ENCODE measurements around the gene CYP19A1. TPM values are rescaled to one million over a fixed set of nuclear protein-coding genes. Genes with fewer than 3 reads are reported as not detected.
A peak's percentile ranks its signal among the peaks of the same experiment; 100 is the strongest.

The CYP19A1 gene
- total RNA-seq, 5 donors from 2014 or later (not counting 1 experiment from before 2014, with no cell fraction given): 0.23 TPM; not detected in 4

DNA sequence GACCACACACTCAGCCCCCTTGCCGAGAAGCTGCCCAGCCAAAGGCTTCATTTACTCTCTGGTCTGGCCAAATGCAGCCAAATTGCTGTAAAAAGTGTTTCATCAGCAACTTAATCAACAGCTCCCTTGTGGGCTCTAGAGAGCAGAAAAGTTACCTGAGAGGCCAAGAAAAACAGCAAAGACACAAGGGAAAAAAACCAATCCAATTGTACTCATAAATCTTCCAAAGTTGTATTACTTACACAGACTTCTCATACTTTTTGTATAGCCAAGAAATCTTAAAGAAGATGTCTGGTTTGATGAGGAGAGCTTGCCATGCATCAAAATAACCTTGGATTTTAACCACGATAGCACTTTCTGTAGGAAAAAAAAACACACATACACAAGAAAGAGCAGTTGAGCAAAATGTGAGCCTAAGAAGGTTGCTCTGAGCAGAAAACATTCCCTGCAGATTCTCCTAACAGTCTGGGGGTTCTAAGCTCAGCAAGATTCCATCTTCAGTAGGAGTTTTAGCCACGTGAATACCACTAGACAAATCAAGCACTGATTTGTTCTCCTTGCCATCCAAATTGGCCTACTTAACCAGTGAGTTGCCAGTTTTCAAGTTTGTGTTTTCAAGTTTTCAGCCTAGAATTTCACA lies 120.0 kb downstream of the CYP19A1 start:
- H3K27me3 Mint-ChIP-seq: peaks cover 21 to 22% of the 10 kb centered on the region in 2 donors
- Histone ChIP-seq H3K4me1 (ENCODE audit: control insufficient read depth in 1 of 2, extremely low read depth in 1 of 2, insufficient read depth in 2 of 2, low read length in 2 of 2) (no peaks in the 10 kb centered on the region), H3K9me3 (no peaks in the 10 kb centered on the region), H3K36me3 (ENCODE audit: control insufficient read depth in 2 of 2, extremely low read depth in 1 of 2, insufficient read depth in 1 of 2, low read length in 1 of 2) (no peaks in the 10 kb centered on the region), H3K27ac (ENCODE audit: low read length) (no peak overlapping the region), H3K4me3 (ENCODE audit: control insufficient read depth in 1 of 2, extremely low read depth in 1 of 2, low read length in 1 of 2) (no peak overlapping the region), H3K27me3 (replicated peaks in 1 of 2; ENCODE audit: control insufficient read depth in 2 of 2, extremely low read depth in 1 of 2, insufficient read depth in 2 of 2, low read length in 1 of 2) (no peaks in the 10 kb centered on the region)
- no peaks in the 10 kb centered on the region for H3K36me3 Mint-ChIP-seq
- CTCF ChIA-PET: no interaction called here
- no peaks in the 10 kb centered on the region for H3K4me1 Mint-ChIP-seq
- POLR2A ChIA-PET: no interaction called here
- 75% methylated on average over 2 of the region's 3 CpGs for WGBS (ENCODE audit: insufficient coverage)
- H3K27ac Mint-ChIP-seq: no peak overlapping the region
- ATAC-seq (replicated peaks in 1 of 4) (no peak), DNase-seq (no peak)
- H3K4me3 Mint-ChIP-seq: no peak overlapping the region
- H3K9me3 Mint-ChIP-seq: no peaks in the 10 kb centered on the region

DNA sequence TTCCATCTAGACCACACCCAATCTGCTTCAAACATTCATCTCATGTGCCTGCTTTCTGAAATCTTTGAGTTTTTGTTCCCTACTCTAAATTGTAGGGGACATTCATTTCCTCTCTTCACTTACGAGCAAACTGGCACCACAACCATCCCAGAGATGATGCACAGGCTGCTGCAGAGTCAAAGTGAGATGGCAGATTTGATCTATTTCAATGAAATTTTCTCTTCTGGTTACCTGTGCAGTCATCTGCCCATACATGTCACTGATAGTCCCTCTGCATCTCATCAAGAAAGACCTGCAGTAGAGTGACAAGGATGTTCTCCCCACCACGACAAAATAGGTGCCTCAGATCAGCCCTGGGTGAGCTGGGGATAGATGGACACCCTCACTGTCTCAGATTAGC lies 125.5 kb downstream of the CYP19A1 start:
- DNase-seq: no peak
- POLR2A ChIA-PET: interaction anchor here in 1 of 2 donors (0.6 kb wide), 1 partner anchor 68 kb away, joined by 3 read pairs; no protein-coding TSS in a partner anchor
- no peaks in the 10 kb centered on the region for H3K27me3 ChIP-seq (replicated peaks in 1 of 2; ENCODE audit: control insufficient read depth in 2 of 2, extremely low read depth in 1 of 2, insufficient read depth in 2 of 2, low read length in 1 of 2)
- no peak for ATAC-seq (replicated peaks in 1 of 4)
- H3K27ac ChIP-seq (ENCODE audit: low read length): no peak overlapping the region
- no peak overlapping the region for H3K27ac Mint-ChIP-seq
- 100% methylated on average over 1 of the region's 2 CpGs for WGBS (ENCODE audit: insufficient coverage)
- H3K36me3 ChIP-seq (ENCODE audit: control insufficient read depth in 2 of 2, extremely low read depth in 1 of 2, insufficient read depth in 1 of 2, low read length in 1 of 2): no peaks in the 10 kb centered on the region
- H3K9me3 Mint-ChIP-seq: no peaks in the 10 kb centered on the region
- H3K4me1 ChIP-seq (ENCODE audit: control insufficient read depth in 1 of 2, extremely low read depth in 1 of 2, insufficient read depth in 2 of 2, low read length in 2 of 2): no peaks in the 10 kb centered on the region
- H3K4me1 Mint-ChIP-seq: no peaks in the 10 kb centered on the region
- H3K4me3 Mint-ChIP-seq: no peak overlapping the region
- H3K4me3 ChIP-seq (ENCODE audit: control insufficient read depth in 1 of 2, extremely low read depth in 1 of 2, low read length in 1 of 2): no peak overlapping the region
- CTCF ChIA-PET: no interaction called here
- H3K36me3 Mint-ChIP-seq: no peaks in the 10 kb centered on the region
- H3K27me3 Mint-ChIP-seq: peaks cover 11 to 16% of the 10 kb centered on the region in 2 donors
- H3K9me3 ChIP-seq: no peaks in the 10 kb centered on the region

DNA sequence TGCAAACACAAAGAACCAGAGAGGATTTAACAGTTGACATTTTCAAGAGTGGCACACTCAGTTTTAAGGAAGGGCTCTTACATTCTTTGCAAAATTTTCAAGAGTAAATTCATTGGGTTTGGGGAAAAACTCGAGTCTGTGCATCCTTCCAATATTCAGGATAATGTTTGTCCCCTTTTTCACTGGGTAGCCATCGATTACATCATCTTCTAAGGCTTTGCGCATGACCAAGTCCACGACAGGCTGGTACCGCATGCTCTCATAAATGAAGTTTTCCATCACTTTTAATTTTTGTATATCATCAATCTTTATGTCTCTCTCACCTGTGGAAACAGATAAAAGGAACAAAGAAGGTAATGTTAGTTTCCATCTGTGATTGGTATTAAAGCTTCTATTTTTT lies 126.2 kb downstream of the CYP19A1 start:
- Histone ChIP-seq H3K27ac (ENCODE audit: low read length) (no peak overlapping the region), H3K4me3 (ENCODE audit: control insufficient read depth in 1 of 2, extremely low read depth in 1 of 2, low read length in 1 of 2) (no peak overlapping the region), H3K9me3 (no peaks in the 10 kb centered on the region), H3K36me3 (ENCODE audit: control insufficient read depth in 2 of 2, extremely low read depth in 1 of 2, insufficient read depth in 1 of 2, low read length in 1 of 2) (no peaks in the 10 kb centered on the region), H3K27me3 (replicated peaks in 1 of 2; ENCODE audit: control insufficient read depth in 2 of 2, extremely low read depth in 1 of 2, insufficient read depth in 2 of 2, low read length in 1 of 2) (no peaks in the 10 kb centered on the region), H3K4me1 (ENCODE audit: control insufficient read depth in 1 of 2, extremely low read depth in 1 of 2, insufficient read depth in 2 of 2, low read length in 2 of 2) (no peaks in the 10 kb centered on the region)
- no CpG with 5 or more reads among the region's 5 CpGs for WGBS (ENCODE audit: insufficient coverage)
- peak overlapping the region in 1 of 2 donors; percentile 29 for H3K27ac Mint-ChIP-seq
- DNase-seq (no peak), ATAC-seq (replicated peaks in 1 of 4) (no peak)
- ChIA-PET CTCF (no interaction called here), POLR2A (interaction anchor here in 1 of 2 donors (0.6 kb wide), 1 partner anchor 69 kb away, joined by 3 read pairs; no protein-coding TSS in a partner anchor)
- H3K36me3 Mint-ChIP-seq: no peaks in the 10 kb centered on the region
- H3K27me3 Mint-ChIP-seq: peaks cover 14 to 16% of the 10 kb centered on the region in 2 donors
- no peaks in the 10 kb centered on the region for H3K9me3 Mint-ChIP-seq
- no peak overlapping the region for H3K4me3 Mint-ChIP-seq
- H3K4me1 Mint-ChIP-seq: no peaks in the 10 kb centered on the region

DNA sequence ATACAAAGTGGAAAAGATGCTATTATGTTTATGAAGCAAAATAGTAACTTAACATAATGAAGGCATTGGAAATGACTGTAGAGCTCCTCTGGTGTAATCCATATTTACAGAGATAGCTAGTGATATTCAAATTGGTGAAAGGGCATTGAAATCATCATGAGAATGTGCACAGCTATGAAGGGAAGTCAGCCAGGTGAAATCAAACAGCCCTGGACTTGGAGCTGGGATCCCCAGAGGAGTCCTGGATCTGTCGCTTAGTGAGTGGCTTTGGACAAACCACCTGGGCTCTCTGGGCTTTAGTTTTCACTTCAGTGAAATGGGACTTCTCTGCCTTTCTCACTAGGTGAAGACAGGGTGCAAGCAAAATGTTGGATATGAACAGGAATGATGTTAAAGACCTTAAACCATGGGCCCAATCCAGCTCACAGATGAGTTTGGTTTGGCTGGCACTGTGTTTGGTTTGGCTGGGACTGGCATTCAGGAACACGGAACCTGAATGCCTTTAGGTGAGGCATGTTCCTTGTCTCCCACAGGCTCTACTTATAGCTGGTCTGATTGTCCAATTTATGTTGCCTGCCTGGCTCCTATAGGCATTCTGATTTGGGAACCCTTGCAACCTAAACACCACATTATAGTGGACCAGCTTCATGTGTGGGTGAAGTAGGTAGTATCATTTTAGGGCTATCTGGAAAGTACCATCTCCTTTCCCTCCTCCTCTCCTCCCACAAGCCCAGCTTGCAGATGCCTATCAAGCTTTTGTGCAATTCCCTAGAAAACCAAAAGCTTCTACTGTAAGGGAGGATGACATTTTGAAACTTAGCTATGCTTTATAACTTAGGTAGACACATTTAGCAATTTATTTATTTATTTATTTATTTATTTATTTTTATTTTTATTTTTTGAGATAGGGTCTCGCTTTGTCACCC lies 133.1 kb downstream of the CYP19A1 start:
- ATAC-seq (replicated peaks in 1 of 4) (no peak), DNase-seq (no peak)
- POLR2A ChIA-PET: no interaction called here
- Mint-ChIP-seq H3K27me3 (peaks cover 8 to 25% of the 10 kb centered on the region in 2 donors), H3K27ac (no peak overlapping the region), H3K36me3 (no peaks in the 10 kb centered on the region), H3K4me3 (no peak overlapping the region), H3K4me1 (no peaks in the 10 kb centered on the region), H3K9me3 (no peaks in the 10 kb centered on the region)
- peaks cover 0 to 7% of the 10 kb centered on the region in 2 experiments for H3K27me3 ChIP-seq (replicated peaks in 1 of 2; ENCODE audit: control insufficient read depth in 2 of 2, extremely low read depth in 1 of 2, insufficient read depth in 2 of 2, low read length in 1 of 2)
- 84% methylated on average over 2 of the region's 3 CpGs for WGBS (ENCODE audit: insufficient coverage)
- no peaks in the 10 kb centered on the region for H3K9me3 ChIP-seq
- no peak overlapping the region for H3K4me3 ChIP-seq (ENCODE audit: control insufficient read depth in 1 of 2, extremely low read depth in 1 of 2, low read length in 1 of 2)
- H3K27ac ChIP-seq (ENCODE audit: low read length): no peak overlapping the region
- CTCF ChIA-PET: interaction anchor here in 1 of 2 donors (1.1 kb wide), 1 partner anchor 13 kb away, joined by 3 read pairs; no protein-coding TSS in a partner anchor
- no peaks in the 10 kb centered on the region for H3K36me3 ChIP-seq (ENCODE audit: control insufficient read depth in 2 of 2, extremely low read depth in 1 of 2, insufficient read depth in 1 of 2, low read length in 1 of 2)
- no peaks in the 10 kb centered on the region for H3K4me1 ChIP-seq (ENCODE audit: control insufficient read depth in 1 of 2, extremely low read depth in 1 of 2, insufficient read depth in 2 of 2, low read length in 2 of 2)

DNA sequence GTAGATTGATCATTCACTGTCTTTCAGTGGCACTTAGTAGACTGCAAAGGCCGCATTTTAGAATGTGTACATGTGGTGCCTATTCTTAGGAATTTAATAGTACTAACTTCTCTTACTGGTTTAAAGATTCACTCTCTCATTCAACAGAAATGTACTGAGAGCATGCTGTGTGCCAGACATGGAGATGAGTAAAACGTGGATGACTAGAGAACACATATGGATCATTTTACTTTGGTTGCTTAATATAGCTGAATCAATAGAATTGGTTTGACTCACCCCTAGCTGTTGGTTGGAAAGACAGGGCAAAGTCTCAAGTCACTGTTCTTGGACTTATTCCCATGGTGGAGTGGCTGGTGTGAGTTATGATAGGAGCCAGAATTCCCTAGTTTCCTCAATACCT lies 134.6 kb downstream of the CYP19A1 start:
- no peak overlapping the region for H3K4me3 ChIP-seq (ENCODE audit: control insufficient read depth in 1 of 2, extremely low read depth in 1 of 2, low read length in 1 of 2)
- ATAC-seq (replicated peaks in 1 of 4) (no peak), DNase-seq (no peak)
- H3K4me3 Mint-ChIP-seq: no peak overlapping the region
- H3K27ac ChIP-seq (ENCODE audit: low read length): no peak overlapping the region
- no CpG with 5 or more reads among the region's 2 CpGs for WGBS (ENCODE audit: insufficient coverage)
- CTCF ChIA-PET: no interaction called here
- no peak overlapping the region for H3K27ac Mint-ChIP-seq
- H3K36me3 ChIP-seq (ENCODE audit: control insufficient read depth in 2 of 2, extremely low read depth in 1 of 2, insufficient read depth in 1 of 2, low read length in 1 of 2): no peaks in the 10 kb centered on the region
- no peaks in the 10 kb centered on the region for H3K9me3 Mint-ChIP-seq
- H3K4me1 Mint-ChIP-seq: no peaks in the 10 kb centered on the region
- H3K36me3 Mint-ChIP-seq: no peaks in the 10 kb centered on the region
- H3K27me3 ChIP-seq (replicated peaks in 1 of 2; ENCODE audit: control insufficient read depth in 2 of 2, extremely low read depth in 1 of 2, insufficient read depth in 2 of 2, low read length in 1 of 2): peaks cover 0 to 10% of the 10 kb centered on the region in 2 experiments
- POLR2A ChIA-PET: no interaction called here
- no peaks in the 10 kb centered on the region for H3K4me1 ChIP-seq (ENCODE audit: control insufficient read depth in 1 of 2, extremely low read depth in 1 of 2, insufficient read depth in 2 of 2, low read length in 2 of 2)
- peaks cover 12 to 24% of the 10 kb centered on the region in 2 donors for H3K27me3 Mint-ChIP-seq
- H3K9me3 ChIP-seq: no peaks in the 10 kb centered on the region

DNA sequence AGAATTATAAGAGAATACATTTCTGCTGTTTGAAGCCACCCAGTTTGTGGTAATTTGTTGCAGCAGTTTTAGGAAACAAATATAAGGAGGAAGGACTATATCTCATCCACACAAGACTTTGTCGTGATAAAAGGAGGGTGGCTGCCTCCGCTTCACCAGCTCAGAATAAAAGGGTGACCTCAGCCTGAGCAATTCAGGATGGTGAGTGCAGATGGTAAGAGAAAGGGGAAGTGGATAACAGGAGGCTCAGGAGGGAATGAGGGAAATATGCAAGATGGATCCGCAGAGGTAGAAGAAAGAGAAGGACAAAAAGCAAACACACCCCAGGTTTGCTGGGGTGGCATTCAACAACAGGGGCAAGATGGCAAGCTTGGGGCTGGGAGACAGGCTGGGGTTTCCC lies 135.6 kb downstream of the CYP19A1 start:
- ChIA-PET POLR2A (no interaction called here), CTCF (no interaction called here)
- Histone ChIP-seq H3K4me1 (ENCODE audit: control insufficient read depth in 1 of 2, extremely low read depth in 1 of 2, insufficient read depth in 2 of 2, low read length in 2 of 2) (no peaks in the 10 kb centered on the region), H3K27me3 (replicated peaks in 1 of 2; ENCODE audit: control insufficient read depth in 2 of 2, extremely low read depth in 1 of 2, insufficient read depth in 2 of 2, low read length in 1 of 2) (peaks cover 0 to 12% of the 10 kb centered on the region in 2 experiments), H3K27ac (ENCODE audit: low read length) (no peak overlapping the region), H3K9me3 (no peaks in the 10 kb centered on the region), H3K4me3 (ENCODE audit: control insufficient read depth in 1 of 2, extremely low read depth in 1 of 2, low read length in 1 of 2) (no peak overlapping the region), H3K36me3 (ENCODE audit: control insufficient read depth in 2 of 2, extremely low read depth in 1 of 2, insufficient read depth in 1 of 2, low read length in 1 of 2) (no peaks in the 10 kb centered on the region)
- ATAC-seq (replicated peaks in 1 of 4) (no peak), DNase-seq (no peak)
- 50% methylated on average over 2 of the region's 3 CpGs for WGBS (ENCODE audit: insufficient coverage)
- Mint-ChIP-seq H3K36me3 (no peaks in the 10 kb centered on the region), H3K27ac (no peak overlapping the region), H3K9me3 (no peaks in the 10 kb centered on the region), H3K27me3 (peaks cover 15 to 31% of the 10 kb centered on the region in 2 donors), H3K4me1 (no peaks in the 10 kb centered on the region), H3K4me3 (no peak overlapping the region)

Measured in T-cell (primary cell).